Tibial artery (tissue), 4 donors: ENCODE measurements around the gene DNAH17.

Source experiments
- DNase-seq, 2 donors: peaks; one replicate each; pipeline ENCODE4 v3.0.0-alpha.2; 2019
- H3K27ac ChIP-seq, 2 donors: fragments of 200-600 bp; sonication (generic) in 1 of 2; 1 replicate in 1 of 2; 2 replicates in 1 of 2; pipeline ENCODE4 v1.5.1; 2018 to 2019; ENCODE audit warnings: mild to moderate bottlenecking in 1 of 2
- H3K27me3 ChIP-seq, 2 donors: fragments of 200-600 bp; sonication (generic) in 1 of 2; one replicate each; pipeline versions ENCODE4 v1.5.1 to v1.6.0; 2016 to 2019
- H3K36me3 ChIP-seq, 3 donors: fragments of 200-600 bp; sonication (generic) in 2 of 3; one replicate each; pipeline ENCODE4 v1.5.1; 2016 to 2019; ENCODE audit warnings: mild to moderate bottlenecking in 2 of 3
- H3K4me1 ChIP-seq, 4 donors: fragments of 200-600 bp; sonication (generic) in 2 of 4; 1 replicate in 3 of 4; 2 replicates in 1 of 4; pipeline ENCODE4 v1.5.1; 2016 to 2019
- H3K4me3 ChIP-seq, 2 donors: fragments of 200-600 bp; sonication (generic) in 1 of 2; 1 replicate in 1 of 2; 2 replicates in 1 of 2; pipeline ENCODE4 v1.5.1; 2018 to 2019; ENCODE audit warnings: mild to moderate bottlenecking in 2 of 2
- H3K9me3 ChIP-seq, 3 donors: fragments of 200-600 bp; sonication (generic) in 1 of 3; one replicate each; pipeline ENCODE4 v1.5.1; 2016 to 2019
- CTCF ChIP-seq, 2 experiments: fragments of 200-600 bp in 1 of 2; fragments of 450-650 bp in 1 of 2; IDR thresholded peaks; one replicate each; pipeline ENCODE4 v1.5.1; 2017 to 2019; ENCODE audit warnings: antibody characterized with exemption in 2 of 2, mild to moderate bottlenecking in 1 of 2, moderate library complexity in 1 of 2
- intact Hi-C: fragments of 100-400 bp; cut with DNase I; formaldehyde crosslinking; loops from one replicate; pipeline ENCODE4 v1.15.0; 2023; ENCODE audit warnings: low total_unique reads

Gene DNAH17

GRCh38 chr17:78414178-78415162, 162.7 kb downstream of the DNAH17 start:
- intact Hi-C loops, result no loop called here
- DNase-seq, result no peak
- no peak overlapping the region for H3K27ac ChIP-seq

GRCh38 chr17:78412403-78412802, 164.8 kb downstream of the DNAH17 start:
- intact Hi-C loops, result no loop called here
- no peaks in the 10 kb centered on the region for H3K9me3 ChIP-seq
- H3K27ac ChIP-seq, result no peak overlapping the region
- TF ChIP-seq CTCF (IDR thresholded peaks at IDR 0.05), result no peak
- DNase-seq, result no peak
- H3K4me3 ChIP-seq, result no peak overlapping the region
- H3K27me3 ChIP-seq, result no peaks in the 10 kb centered on the region
- peaks cover 0 to 30% (median 19%) of the 10 kb centered on the region in 4 donors for H3K4me1 ChIP-seq
- peaks cover 0 to 49% (median 20%) of the 10 kb centered on the region in 3 donors for H3K36me3 ChIP-seq

More at GRCh38 chr17:78414178-78415162, 162.7 kb downstream of the DNAH17 start:
- Histone ChIP-seq H3K27me3 (no peaks in the 10 kb centered on the region), H3K9me3 (no peaks in the 10 kb centered on the region), H3K36me3 (peaks cover under 1 to 48% (median 16%) of the 10 kb centered on the region in 3 donors), H3K4me1 (peaks cover 0 to 26% (median 18%) of the 10 kb centered on the region in 4 donors), H3K4me3 (no peak overlapping the region)
- no peak for TF ChIP-seq CTCF (IDR thresholded peaks at IDR 0.05)

- Histone ChIP-seq H3K4me3 (no peak overlapping the region), H3K4me1 (peaks cover 0 to 20% (median 9%) of the 10 kb centered on the region in 4 donors), H3K27ac (no peak overlapping the region), H3K9me3 (no peaks in the 10 kb centered on the region), H3K27me3 (no peaks in the 10 kb centered on the region), H3K36me3 (peaks cover 0 to 59% (median 28%) of the 10 kb centered on the region in 3 donors)
- no peak for DNase-seq
- TF ChIP-seq CTCF (IDR thresholded peaks at IDR 0.05), result no peak
- intact Hi-C loops, result no loop called here
Measured at GRCh38 chr17:78411241-78411857, 165.8 kb downstream of the DNAH17 start.

- Histone ChIP-seq H3K9me3 (no peaks in the 10 kb centered on the region), H3K27ac (no peak overlapping the region), H3K27me3 (no peaks in the 10 kb centered on the region), H3K4me3 (no peak overlapping the region), H3K4me1 (peaks cover 0 to 12% (median 2%) of the 10 kb centered on the region in 4 donors), H3K36me3 (peaks cover 13 to 69% (median 34%) of the 10 kb centered on the region in 3 donors)
- no peak for DNase-seq
- no peak for TF ChIP-seq CTCF (IDR thresholded peaks at IDR 0.05)
- intact Hi-C loops, result no loop called here
Measured at GRCh38 chr17:78409191-78409928, 167.8 kb downstream of the DNAH17 start.

- DNase-seq, result no peak
- H3K4me3 ChIP-seq, result no peak overlapping the region
- intact Hi-C loops, result no loop called here
- H3K27ac ChIP-seq, result no peak overlapping the region
- H3K9me3 ChIP-seq, result no peaks in the 10 kb centered on the region
- TF ChIP-seq CTCF (IDR thresholded peaks at IDR 0.05), result no peak
- H3K36me3 ChIP-seq, result peaks cover 21 to 69% (median 42%) of the 10 kb centered on the region in 3 donors
- H3K4me1 ChIP-seq, result peaks cover 0 to 12% (median 2%) of the 10 kb centered on the region in 4 donors
- H3K27me3 ChIP-seq, result no peaks in the 10 kb centered on the region
Measured at GRCh38 chr17:78408476-78409050, 168.6 kb downstream of the DNAH17 start.
